Activated CD4-positive, CD25-positive, alpha-beta regulatory T cell treated with anti-CD3 and anti-CD28 coated beads, Interleukin-2, amount 50 U/mL, for 16 hours (primary cell): ENCODE measurements around the gene LRBA.

Experiments used
- DNase-seq: peaks from one replicate; pipeline ENCODE4 v3.0.0-alpha.2; 2020; ENCODE audit warnings: low read depth, low spot score

Gene LRBA

DNA sequence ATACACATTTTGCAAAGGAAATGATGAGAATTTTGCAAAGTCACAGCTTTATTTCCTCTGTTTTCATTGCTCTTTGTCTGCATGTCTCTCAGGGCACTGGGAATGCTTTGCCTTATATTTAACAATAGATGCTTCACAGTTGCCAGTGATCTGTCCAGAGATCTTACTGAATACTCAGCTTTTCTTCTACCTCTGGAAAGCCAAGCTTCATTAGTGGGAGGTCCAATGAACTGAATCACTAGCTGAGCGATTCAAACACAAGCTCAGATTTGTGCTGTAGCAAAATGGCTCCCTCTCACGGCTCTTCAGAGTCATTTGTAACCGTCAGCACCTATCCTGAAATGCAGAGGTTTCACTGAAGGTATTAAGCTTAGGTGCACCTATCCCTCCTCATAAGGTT is 797.9 kb downstream of the LRBA start:
- DNase-seq, result no peak

DNA sequence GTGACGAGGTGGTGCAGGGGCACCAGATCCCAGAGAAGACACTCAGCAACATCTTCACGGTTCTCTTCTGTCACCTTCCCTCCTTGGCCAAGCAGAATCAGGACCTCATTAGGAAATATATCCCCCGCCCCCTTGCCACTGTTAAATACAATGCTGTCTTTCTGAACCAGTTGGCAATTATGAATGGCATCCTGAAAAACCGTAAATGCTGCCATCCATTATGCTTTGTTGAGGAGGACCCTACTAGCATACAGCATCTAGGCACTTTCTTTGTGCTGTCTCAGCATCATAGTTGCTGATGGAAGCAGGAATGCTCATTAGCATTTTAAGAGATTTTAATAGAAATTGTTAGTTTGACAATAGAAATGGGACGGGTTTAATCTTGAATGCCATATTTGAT is 798.4 kb downstream of the LRBA start:
- DNase-seq, result no peak

DNA sequence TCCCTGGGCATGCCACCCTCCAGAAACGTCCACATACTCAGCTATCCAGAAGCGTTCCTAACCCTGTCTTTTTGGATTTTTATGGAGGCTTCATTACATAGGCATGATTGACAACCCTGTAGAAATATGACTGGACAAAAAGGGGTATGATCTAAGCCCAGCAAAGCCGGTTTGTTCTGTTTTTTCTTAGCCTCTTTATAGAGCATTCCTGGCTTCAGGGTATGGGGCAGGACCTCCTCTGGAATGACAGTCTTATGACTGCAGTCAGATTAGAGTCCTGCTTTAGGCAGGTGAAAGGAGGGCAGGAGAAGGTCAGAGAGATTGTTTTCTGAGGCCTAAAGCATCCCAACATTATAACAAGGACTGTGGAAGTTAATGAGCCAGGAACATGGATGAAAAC is 799.5 kb downstream of the LRBA start:
- no peak for DNase-seq
